ENCODE measurements around the gene SH3RF3.

- TF ChIP-seq, protein P1, sequence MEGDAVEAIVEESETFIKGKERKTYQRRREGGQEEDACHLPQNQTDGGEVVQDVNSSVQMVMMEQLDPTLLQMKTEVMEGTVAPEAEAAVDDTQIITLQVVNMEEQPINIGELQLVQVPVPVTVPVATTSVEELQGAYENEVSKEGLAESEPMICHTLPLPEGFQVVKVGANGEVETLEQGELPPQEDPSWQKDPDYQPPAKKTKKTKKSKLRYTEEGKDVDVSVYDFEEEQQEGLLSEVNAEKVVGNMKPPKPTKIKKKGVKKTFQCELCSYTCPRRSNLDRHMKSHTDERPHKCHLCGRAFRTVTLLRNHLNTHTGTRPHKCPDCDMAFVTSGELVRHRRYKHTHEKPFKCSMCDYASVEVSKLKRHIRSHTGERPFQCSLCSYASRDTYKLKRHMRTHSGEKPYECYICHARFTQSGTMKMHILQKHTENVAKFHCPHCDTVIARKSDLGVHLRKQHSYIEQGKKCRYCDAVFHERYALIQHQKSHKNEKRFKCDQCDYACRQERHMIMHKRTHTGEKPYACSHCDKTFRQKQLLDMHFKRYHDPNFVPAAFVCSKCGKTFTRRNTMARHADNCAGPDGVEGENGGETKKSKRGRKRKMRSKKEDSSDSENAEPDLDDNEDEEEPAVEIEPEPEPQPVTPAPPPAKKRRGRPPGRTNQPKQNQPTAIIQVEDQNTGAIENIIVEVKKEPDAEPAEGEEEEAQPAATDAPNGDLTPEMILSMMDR (IDR thresholded peaks at IDR 0.05), result no peak
- TF ChIP-seq POLR2A (IDR thresholded peaks at IDR 0.05), result no peak
Observed at GRCh38 chr2:109282865-109283264, 153.9 kb downstream of the SH3RF3 start.
